Colonic mucosa (tissue), 4 donors: ENCODE measurements around the gene NCBP2. TPM values are rescaled to one million over a fixed set of nuclear protein-coding genes. Genes with fewer than 3 reads are reported as not detected.

Source experiments
- DNase-seq: peaks from one replicate; pipeline ENCODE4 v3.0.0-alpha.2; 2020
- H3K27ac ChIP-seq: fragments of 200-600 bp; one replicate; pipeline ENCODE4 v1.8.0; 2021
- H3K27me3 ChIP-seq: fragments of 200-600 bp; one replicate; pipeline ENCODE4 v1.8.0; 2021
- H3K36me3 ChIP-seq: fragments of 200-600 bp; one replicate; pipeline ENCODE4 v1.8.0; 2021
- H3K4me1 ChIP-seq: fragments of 200-600 bp; one replicate; pipeline ENCODE4 v1.8.0; 2021; ENCODE audit warnings: mild to moderate bottlenecking
- H3K4me3 ChIP-seq: fragments of 200-600 bp; one replicate; pipeline ENCODE4 v1.8.0; 2021
- H3K9ac ChIP-seq, 2 donors: one replicate each; pipeline ENCODE4 v1.7.0; 2013; ENCODE audit warnings: control low read depth in 2 of 2, low read depth in 2 of 2, low read length in 2 of 2
- H3K9me3 ChIP-seq: fragments of 200-600 bp; one replicate; pipeline ENCODE4 v1.8.0; 2021
- CTCF ChIP-seq: fragments of 200-600 bp; IDR thresholded peaks from one replicate; pipeline ENCODE4 v1.8.0; 2022; ENCODE audit warnings: antibody characterized with exemption, mild to moderate bottlenecking
- intact Hi-C: fragments of 100-400 bp; cut with DNase I; formaldehyde crosslinking; loops from one replicate; pipeline ENCODE4 v1.14.1; 2022
- total RNA-seq, 2 donors: library from RNA; stranded (reverse); fragmentation: NEBNext Ultra II Directional in 1 of 2; extraction: Animal tissue kit (Norgen Biotek cat#: 25700) in 1 of 2; gene quantifications; one replicate each; pipeline ENCODE4 v1.2.1, GENCODE V29; 2021
- donor health status: healthy.
- donor health status: DM: no; HTN: no; CAD: no.
- donor health status: DM: no; HTN: no; CAD: no.

NCBP2 gene
- total RNA-seq, 2 donors from 2014 or later, result 61.8 to 92.8 TPM

DNA sequence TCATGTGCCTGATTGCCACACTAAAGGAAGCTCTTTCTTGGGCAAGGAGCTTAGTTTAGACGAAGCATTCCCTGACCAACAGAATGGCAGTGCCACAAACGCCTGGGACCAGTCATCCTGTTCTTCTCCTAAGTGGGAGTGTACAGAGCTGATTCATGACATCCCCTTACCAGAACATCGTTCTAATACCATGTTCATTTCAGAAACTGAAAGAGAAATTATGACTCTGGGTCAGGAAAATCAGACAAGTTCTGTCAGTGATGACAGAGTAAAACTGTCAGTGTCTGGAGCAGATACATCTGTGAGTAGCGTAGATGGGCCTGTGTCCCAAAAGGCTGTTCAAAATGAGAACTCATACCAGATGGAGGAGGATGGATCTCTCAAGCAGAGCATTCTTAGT, 56.2 kb downstream of the NCBP2 start:
- no peak for DNase-seq
- intact Hi-C loops, result no loop called here
- no peak for TF ChIP-seq CTCF

More for the DNA sequence above, 56.2 kb downstream of the NCBP2 start:
- H3K4me1 ChIP-seq, result no peaks in the 10 kb centered on the region
- no peak overlapping the region for H3K27ac ChIP-seq
- H3K27me3 ChIP-seq, result no peaks in the 10 kb centered on the region
- no peak overlapping the region for H3K9ac ChIP-seq
- H3K36me3 ChIP-seq, result no peaks in the 10 kb centered on the region
- no peak overlapping the region for H3K4me3 ChIP-seq
- H3K9me3 ChIP-seq, result no peaks in the 10 kb centered on the region

Other genes starting within 250 kb of the NCBP2 start
- gene CEP19, start 230.3 kb downstream of the NCBP2 start, total RNA-seq, result under 1 TPM; 0.56 to 0.89 TPM
- gene PIGX, start 230.2 kb downstream of the NCBP2 start, total RNA-seq, result 10 to 100 TPM; 19.5 to 23.3 TPM
- 10 to 100 TPM; 72.5 to 76.5 TPM for gene PAK2, start 202.7 kb downstream of the NCBP2 start, total RNA-seq
- 10 to 100 TPM; 22.0 to 25.0 TPM for gene SENP5, start 74.6 kb downstream of the NCBP2 start, total RNA-seq
- 100 to 1,000 TPM in 1 of 2 donors, 10 to 100 TPM in 1; 63.7 to 126 TPM for gene PIGZ, start 26.3 kb upstream of the NCBP2 start, total RNA-seq
- gene MELTF, start 87.3 kb upstream of the NCBP2 start, total RNA-seq, result 10 to 100 TPM; 15.7 to 31.2 TPM